ENCODE measurements around the gene UBAC2.

GRCh38 chr13:99151516-99151915 is 49.1 kb upstream of the UBAC2 start:
- TF ChIP-seq, protein P1, sequence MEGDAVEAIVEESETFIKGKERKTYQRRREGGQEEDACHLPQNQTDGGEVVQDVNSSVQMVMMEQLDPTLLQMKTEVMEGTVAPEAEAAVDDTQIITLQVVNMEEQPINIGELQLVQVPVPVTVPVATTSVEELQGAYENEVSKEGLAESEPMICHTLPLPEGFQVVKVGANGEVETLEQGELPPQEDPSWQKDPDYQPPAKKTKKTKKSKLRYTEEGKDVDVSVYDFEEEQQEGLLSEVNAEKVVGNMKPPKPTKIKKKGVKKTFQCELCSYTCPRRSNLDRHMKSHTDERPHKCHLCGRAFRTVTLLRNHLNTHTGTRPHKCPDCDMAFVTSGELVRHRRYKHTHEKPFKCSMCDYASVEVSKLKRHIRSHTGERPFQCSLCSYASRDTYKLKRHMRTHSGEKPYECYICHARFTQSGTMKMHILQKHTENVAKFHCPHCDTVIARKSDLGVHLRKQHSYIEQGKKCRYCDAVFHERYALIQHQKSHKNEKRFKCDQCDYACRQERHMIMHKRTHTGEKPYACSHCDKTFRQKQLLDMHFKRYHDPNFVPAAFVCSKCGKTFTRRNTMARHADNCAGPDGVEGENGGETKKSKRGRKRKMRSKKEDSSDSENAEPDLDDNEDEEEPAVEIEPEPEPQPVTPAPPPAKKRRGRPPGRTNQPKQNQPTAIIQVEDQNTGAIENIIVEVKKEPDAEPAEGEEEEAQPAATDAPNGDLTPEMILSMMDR (conservative IDR thresholded peaks at IDR 0.05; ENCODE audit: low read depth, low read length), result no peak
- TF ChIP-seq POLR2A (IDR thresholded peaks at IDR 0.05; ENCODE audit: low read depth, low read length) (no peak), RAD21 (IDR thresholded peaks at IDR 0.05; ENCODE audit: low read length) (no peak), CEBPB (IDR thresholded peaks at IDR 0.05; ENCODE audit: low read depth, low read length) (no peak), RCOR1 (IDR thresholded peaks at IDR 0.05; ENCODE audit: insufficient replicate concordance, low read length) (no peak)

Data from IMR-90 (cell line).